ENCODE results near the gene KIF18A.

KIF18A gene

DNA sequence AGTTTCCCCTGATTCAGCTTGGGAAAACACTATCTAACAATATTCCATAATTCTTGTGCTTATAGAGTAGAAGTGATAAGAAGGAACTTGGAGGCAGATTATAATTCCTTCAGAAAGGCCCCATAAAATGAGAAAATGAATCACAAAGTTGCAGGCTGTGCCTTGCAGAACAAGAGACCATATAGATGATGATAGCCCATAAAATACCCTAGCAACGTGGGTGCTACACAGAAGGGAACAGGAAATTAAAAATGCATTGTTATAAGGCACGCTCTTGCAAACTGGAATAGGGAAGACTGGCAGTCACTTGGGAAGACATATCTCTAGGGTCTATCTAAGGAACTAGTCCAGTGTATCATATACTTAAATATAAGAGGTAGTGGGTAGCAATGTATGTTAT is 67.6 kb downstream of the KIF18A start:
- no peak for DNase-seq

DNA sequence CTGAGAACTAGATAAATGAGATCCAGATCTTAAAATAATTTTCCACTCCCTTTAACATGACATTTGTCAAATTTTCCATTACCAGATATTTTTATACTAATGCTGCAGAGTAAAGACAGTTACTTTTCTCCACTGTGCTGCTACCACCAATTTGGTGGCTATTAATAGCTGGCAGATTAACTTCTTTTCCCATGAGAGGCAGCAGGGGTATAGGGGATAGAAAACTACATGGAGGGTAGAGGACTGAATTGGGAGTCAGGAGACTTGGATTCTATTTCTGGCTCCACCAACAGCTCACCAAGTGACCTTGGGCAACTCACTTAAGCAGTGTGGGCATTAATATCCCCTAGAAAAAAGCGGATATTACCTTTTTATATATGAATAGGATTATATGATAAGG is 69.2 kb downstream of the KIF18A start:
- DNase-seq = no peak

DNA sequence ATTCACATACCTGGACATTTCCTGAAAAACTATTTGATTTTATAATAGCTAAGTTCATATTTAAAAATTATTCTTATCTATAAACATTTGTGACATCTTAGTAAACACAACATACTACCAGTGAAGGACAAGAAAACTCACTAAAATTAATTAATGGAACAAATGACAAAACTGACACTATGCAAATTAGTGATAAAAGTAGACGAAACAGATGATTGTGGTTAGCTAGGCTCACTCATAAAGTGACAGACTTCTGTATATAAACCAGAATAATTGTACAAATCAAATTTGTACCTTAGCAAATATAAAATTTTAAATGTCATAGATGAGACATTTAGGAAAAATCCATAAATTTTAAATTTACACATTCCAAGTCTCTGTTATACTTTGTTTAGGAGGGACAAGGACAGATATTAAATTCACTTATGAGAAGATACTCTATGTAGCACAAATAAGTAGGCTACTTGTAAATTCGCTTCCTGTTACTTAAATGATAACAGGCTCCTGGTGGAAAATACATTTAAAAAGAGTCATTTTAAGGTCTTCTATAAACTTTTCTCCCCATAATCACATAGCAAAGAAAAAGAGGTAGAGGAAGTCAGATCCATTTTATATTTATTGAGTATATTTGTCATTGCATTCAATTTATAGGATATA is 81.2 kb downstream of the KIF18A start:
- DNase-seq = no peak

DNA sequence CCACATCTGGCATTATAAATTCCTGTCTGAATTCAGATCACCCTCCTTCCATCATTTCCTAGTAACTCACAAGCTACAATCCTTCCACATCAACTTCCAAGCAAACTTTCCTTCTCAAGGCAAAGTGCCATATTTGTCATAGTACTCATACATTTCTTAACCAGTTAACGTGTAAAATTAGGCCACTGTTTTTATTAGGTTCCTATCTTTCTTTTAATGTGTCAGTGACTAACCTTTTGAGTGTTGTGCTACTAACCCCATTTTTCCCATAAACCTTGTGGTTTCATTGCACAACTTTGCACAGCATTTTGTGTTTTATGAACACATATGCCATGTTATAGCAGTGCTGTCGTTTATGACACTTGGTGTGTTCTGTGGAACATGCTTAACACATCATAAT is 90.1 kb downstream of the KIF18A start:
- DNase-seq = no peak

DNA sequence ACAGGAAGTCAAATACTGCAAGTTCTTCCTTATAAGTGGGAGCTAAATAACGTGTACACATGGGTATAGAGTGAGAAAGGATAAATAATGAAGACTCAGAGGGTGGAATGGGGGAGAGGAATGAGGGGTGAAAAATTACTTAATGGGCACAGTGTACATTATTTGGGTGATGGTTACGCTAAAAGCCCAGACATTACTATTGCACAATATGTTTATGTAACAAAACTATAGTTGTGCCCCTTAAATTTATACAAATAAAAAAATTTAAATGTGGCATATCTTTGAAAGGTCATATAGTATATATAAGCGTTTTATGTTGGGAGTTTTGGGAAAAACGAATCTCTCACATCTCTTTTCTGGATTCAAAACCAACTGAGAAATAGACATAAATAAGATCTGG is 96.1 kb downstream of the KIF18A start:
- no peak for DNase-seq

DNA sequence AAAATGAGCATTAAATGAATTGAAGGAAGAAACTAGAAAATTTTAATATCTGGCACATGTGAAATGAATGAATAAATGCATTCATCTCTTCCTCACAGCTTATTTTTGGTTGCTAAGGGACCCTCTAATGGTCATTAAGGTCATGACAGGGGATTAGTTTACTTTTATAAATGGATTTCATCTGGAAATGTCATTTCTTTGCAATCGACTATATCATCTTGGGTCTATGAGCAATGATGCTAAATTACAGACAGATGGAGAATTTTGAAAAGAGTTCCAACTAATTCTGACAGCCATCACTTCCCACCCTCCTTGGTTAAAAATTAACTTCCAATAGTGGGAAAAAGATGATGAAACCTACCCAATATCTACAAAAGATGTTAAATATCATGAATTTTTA is 98.0 kb downstream of the KIF18A start:
- DNase-seq = no peak

DNA sequence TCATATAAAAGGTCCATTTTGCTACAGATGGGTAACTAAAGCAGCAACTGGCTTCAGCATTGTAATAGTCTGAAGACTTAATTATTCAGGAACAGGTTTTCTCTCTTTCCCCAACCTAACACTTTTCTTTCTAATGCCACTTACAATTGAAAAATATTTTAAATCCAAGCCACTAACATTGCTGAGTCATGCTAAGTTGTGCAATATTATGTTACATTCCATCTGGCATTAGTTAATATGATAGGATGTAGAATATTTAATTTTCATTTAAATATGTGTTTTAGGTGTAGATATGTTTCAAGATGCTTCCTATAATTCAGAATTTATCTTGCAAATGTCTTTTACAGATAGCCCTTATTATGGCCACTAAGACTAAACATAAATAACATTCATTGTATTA is 98.6 kb downstream of the KIF18A start:
- no peak for DNase-seq

DNA sequence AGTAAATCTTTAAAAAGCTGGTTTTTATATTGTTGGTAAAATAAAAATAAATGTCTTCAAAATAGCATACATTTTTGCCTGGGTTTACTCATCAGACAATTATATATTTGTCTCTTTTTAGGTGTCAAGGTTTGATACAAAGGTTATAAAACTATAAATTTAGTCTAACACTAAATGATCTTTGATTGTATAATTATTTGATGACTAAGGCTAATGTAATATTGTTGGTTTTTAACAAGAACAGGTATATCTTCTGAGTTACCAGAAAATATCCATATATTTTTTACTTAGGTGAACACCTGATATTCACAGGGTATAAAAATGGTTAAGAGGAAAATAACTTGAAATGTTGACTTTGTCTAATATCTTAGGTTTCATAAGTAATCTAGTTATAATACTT is 104.3 kb downstream of the KIF18A start:
- no peak for DNase-seq

DNA sequence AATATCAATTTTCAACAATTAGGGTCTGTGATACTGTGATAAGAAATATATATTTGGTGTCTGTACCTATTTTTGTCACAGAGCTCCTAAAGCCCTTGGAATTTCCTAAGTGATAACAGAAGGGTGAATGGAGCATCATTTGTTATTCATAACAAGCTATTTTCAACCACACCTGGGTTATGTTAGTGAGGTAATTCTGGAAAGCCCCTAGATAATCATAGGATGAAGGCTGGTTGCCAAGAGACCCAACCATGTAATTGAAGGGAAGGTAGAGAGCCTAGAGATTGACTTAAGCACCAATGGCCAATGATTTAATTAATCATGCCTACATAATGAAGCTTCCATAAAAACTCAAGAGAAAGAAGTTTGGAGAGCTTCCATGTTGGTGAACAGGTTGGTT is 109.4 kb downstream of the KIF18A start:
- DNase-seq = no peak

DNA sequence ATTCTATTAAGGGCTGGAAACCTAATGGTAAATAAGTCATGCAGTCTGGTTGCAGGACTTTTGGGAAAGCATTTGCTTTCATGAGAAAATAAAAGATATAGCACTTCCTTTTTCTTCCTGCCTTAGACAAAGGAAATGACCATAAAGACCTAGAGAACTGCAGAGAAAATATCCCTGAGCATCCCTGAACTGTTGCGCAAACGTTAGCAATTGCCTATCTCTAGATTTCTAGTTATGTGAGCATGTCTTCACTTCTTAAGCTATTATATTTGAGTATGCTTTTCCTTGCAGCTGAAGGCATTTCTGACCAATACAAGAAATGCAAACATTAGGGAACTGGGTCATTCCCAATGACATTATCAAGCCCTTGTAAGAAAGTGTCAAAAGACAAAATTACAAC is 110.6 kb downstream of the KIF18A start:
- no peak for DNase-seq

DNA sequence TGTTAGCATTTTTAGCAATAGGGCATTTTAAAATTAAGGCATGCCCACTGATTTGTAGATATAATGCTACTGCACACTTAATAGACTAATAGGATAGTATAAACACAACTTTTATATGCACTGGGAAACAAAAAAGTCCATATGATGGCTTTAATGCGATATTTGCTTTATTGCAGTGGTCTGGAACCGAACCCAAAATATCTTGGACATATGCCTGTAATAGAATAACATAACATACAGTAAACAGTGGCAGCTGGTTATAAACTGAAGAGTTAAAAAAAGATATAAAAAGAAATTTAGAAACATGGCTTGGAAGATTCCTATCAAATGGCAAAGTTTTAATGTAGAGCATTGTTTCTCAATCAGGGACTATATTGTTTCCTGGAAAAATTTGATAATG is 111.9 kb downstream of the KIF18A start:
- DNase-seq = no peak

DNA sequence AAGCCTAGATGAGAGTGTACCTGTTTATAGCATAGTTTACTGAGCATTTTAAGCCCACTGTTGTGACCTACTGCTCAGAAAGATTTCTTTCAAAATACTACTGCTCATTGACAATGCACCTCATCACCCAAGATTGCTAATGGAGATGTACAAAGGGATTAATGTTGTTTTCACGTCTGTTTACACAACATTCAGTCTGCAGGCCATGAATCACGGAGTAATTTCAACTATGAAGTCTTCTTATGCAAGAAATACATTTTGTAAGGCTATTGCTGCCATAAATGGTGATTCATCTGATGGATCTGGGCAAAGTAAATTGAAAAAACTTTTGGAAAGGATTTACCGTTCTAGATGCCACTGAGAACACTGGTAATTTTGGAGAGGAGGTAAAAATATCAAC is 112.9 kb downstream of the KIF18A start:
- DNase-seq = no peak

DNA sequence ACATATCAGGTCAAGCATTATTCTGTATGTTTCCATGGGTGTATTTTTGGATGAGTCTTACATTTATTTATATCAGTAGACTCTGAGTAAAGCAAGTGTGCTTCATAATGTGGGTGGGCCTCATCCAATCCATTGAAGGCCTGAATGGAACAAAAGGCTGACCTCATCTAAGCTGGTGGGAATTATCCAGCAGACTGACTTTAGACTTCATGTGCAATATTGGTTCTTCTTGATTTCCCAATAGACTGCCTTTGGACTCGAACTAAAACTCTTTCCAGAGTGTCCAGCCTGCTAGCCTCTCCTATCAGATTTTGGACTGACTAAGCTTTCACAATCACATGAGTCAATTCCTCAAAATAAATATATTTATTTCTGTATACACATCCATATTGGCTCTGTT is 116.2 kb downstream of the KIF18A start:
- no peak for DNase-seq

DNA sequence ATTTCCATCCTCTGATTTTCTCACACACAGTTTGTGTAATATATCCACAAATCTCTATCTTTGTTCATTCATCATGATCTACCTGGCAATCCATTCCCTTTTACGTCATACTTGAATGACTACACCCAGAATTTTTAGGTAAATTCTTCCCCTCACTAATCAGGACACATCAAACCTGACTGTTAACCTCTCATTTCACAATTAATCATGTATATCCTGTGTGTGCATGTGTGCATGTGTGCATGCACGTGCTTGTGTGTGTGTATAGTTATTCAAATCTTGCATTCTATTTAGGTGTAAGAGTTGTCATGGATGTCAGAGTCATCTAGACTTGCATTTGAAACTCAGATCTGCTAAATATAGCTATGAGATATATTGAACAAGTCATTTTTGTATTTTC is 130.4 kb downstream of the KIF18A start:
- no peak for DNase-seq

DNA sequence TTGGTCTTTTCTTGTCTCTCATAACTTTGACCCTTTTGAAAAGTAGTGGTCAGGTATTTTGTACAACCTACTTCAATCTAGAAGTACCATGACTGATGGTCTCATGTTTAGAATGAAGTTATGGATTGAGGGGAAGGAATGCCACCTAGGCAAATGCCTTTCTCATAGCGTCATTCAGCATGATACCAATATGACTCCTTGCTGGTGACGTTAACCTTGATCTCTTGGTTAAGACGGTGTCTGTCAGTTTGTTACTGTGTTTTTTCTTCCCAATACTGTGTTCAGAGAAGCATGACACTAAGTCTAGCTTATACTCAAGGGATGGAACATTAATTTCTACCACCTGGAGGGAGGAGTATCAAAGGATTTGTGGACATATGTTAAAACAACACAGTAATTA is 130.9 kb downstream of the KIF18A start:
- no peak for DNase-seq

DNA sequence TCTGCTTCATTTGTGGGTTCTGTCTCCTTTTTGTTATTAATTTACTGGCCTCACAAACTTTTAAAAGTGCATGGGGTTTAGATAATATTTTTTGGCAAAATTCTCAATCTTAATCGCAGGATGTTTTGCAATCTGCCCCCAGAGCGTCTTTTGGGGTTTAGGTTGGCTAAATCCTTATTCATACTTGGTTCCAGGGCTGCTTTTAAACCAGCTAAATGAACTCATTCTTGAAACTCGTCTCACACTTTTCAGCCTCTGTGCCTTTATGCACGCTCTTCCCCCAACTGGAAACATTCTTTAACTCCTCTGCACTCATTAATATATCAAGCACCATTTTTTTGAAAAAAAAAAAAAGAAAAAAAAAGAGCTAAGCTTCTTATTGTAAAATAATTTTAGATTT is 131.7 kb downstream of the KIF18A start:
- DNase-seq = no peak

DNA sequence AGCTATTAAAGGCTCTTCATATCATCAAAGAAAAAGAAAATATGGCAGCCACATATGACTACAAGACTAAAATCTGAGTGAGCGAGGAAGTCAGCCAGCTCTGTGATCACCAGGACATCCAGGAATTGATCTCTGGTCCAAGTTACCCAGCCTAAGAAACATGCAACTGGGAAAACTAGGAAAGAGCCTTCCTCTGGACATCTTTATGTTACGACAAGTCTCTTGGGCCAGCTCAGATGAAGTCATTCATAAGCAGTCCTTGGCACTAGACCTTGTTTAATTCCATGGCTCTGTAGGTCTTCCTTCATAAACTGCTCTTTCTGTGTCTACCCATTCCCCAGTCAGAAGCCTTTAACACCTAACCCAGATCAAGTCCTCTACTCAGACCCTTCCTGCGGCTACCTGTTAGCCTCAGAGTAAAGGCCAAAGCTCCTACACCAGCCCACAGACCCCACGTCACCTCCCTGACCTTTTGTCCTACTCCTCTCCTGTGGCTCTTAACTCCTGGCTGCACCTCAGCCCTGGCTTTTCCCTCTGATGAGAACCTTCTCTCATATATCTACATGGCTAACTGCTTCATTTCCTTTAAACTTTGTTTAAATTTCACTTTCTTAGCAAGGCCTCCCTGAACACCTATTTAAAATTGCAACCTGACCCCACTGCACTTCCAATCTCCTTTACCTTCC is 134.0 kb downstream of the KIF18A start:
- no peak for DNase-seq

DNA sequence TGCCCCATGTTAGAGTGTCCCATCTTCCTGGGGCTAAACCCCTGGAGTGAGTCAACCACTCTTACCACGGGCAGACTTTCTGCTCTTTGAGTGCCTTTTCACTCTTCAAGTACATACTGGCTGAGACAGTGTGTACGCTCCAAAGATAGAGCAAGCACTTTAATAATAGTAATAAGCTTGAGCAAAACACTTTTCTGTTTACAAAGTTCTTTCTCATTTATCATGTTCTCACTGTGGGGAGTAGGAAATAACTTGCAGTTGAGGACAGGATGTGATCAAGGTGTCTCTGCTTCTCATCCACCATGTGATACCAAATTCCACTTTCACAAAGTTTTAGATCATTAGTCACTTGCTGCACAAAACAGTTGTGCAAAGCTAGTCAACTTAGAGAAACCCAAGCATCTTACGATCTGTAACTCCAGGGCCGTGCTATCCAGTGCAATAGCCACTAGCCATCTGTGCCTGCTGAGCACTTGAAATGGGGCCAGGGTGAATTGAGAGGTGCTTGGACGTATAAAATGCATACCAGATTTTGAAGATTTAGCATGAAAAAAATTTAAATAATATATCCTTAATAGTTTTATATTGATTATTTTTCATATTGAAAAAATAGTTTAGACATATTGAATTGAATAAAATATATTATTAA is 135.3 kb downstream of the KIF18A start:
- DNase-seq = no peak

DNA sequence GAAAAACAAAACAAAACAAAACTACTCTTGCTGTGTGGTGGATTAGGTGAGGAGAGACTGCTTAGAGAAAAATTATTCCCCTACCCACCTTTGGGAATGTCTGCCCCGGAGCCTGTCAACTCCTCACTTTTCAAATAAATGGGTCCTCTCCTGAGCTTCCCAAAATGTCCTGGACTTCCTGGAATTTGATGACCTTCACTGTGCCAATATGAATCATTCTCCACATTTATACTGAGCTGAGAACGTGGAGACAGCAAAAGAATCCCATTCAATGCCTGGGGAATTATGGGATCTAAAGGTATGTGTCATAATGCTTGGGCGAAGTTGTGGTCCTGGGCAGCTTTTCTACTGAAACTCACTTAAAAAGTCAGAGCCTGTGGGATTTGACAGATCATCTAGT is 136.8 kb downstream of the KIF18A start:
- DNase-seq = no peak

Measured in stimulated activated CD4-positive, alpha-beta T cell treated with anti-CD3 and anti-CD28 coated beads, Interleukin-2, amount 100 ng/mL, for 24 hours (primary cell).